ENCODE results near the gene UBE2G2.

GRCh38 chr21:44800103-44800502 lies 1.5 kb downstream of the UBE2G2 start:
- TF ChIP-seq POLR2AphosphoS5 (IDR thresholded peaks at IDR 0.05; ENCODE audit: low read depth, low read length), result no peak
- TF ChIP-seq SIN3A (IDR thresholded peaks at IDR 0.05; ENCODE audit: borderline replicate concordance, insufficient read depth, low read length), result no peak
- TF ChIP-seq REST (IDR thresholded peaks at IDR 0.05; ENCODE audit: insufficient read depth in 1 of 2, low read depth in 2 of 2, low read length in 2 of 2), result no peak
- TF ChIP-seq TAF1 (IDR thresholded peaks at IDR 0.05; ENCODE audit: borderline replicate concordance, insufficient read depth, low read length), result no peak
- no peak for TF ChIP-seq FOXP2 (optimal IDR thresholded peaks at IDR 0.05; ENCODE audit: borderline replicate concordance, extremely low read depth, extremely low read length, insufficient read depth)
